Measurements from ENCODE around the gene KRT76.

- TF ChIP-seq CTCF (IDR thresholded peaks at IDR 0.05) (no peak), POLR2A (IDR thresholded peaks at IDR 0.05) (no peak)
These were observed 47.7 kb upstream of the KRT76 start for GRCh38 chr12:52824741-52825410.

Measured in testis (tissue), 2 donors.